Epithelial cell of prostate (primary cell): ENCODE data around the gene ZMYND8.
"Not testable (repeated sequence)": the region's sequence is repeated elsewhere in the genome, so short reads cannot be mapped to it uniquely, and the experiment has no call there.

Experiments used
- DNase-seq: peaks from one replicate; pipeline ENCODE4 v3.0.0-alpha.2; 2011; ENCODE audit warnings: low read depth, low spot score
- H3K27ac ChIP-seq: fragments of 450-650 bp; 2 replicates; pipeline ENCODE4 v1.5.1; 2017; ENCODE audit warnings: mild to moderate bottlenecking

The ZMYND8 gene

GRCh38 chr20:47315339-47316056 is 41.0 kb downstream of the ZMYND8 start:
- H3K27ac ChIP-seq = peak overlapping the region; percentile 100

GRCh38 chr20:47314647-47315338 is 41.7 kb downstream of the ZMYND8 start:
- DNase-seq = no peak
- peak overlapping the region; percentile 100 for H3K27ac ChIP-seq

More at GRCh38 chr20:47315339-47316056, 41.0 kb downstream of the ZMYND8 start:
- peak; percentile 58 for DNase-seq

DNA sequence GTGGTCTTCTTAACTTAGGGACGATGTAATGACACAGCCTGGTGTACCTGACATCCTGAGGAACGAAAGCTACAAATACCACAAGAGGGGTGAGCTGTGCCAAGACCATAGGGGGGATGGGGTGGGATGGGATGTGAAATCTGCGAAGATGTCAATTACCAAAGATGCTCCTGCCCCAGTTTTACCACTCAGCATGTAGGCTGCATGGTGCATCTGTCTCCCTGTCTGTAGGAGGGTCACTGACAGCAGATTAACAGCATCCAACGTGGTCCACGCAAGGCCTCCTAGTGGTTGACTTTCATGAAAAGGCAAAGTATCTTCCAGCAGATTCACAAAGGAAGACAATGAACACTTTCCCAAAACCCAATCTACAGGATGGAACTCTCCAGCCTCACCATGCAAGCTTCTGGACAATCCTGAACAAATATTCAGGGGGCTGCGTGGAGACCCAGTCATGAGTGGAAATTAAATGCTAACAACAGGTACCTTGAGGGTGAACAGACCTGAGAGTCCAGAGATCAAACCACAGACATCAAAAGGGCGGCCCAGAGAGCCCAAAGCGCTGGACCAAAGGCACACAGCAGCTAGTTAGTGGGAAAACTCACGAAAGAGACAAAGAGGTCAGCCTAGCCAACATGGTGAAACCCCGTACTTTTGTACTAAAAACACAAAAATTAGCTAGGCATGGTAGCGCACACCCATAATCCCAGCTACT is 44.4 kb downstream of the ZMYND8 start:
- DNase-seq = no peak

GRCh38 chr20:47311211-47311610 is 45.3 kb downstream of the ZMYND8 start:
- DNase-seq = no peak
- H3K27ac ChIP-seq = peak overlapping the region; percentile 47

More for the DNA sequence above, 44.4 kb downstream of the ZMYND8 start:
- H3K27ac ChIP-seq = peak overlapping the region; percentile 47

- no peak for DNase-seq
- H3K27ac ChIP-seq = peak overlapping the region; percentile 47
Measured at GRCh38 chr20:47310729-47311128, 45.8 kb downstream of the ZMYND8 start.

GRCh38 chr20:47309806-47310426 is 46.6 kb downstream of the ZMYND8 start:
- H3K27ac ChIP-seq = peak overlapping the region; percentile 47
- DNase-seq = no peak

DNA sequence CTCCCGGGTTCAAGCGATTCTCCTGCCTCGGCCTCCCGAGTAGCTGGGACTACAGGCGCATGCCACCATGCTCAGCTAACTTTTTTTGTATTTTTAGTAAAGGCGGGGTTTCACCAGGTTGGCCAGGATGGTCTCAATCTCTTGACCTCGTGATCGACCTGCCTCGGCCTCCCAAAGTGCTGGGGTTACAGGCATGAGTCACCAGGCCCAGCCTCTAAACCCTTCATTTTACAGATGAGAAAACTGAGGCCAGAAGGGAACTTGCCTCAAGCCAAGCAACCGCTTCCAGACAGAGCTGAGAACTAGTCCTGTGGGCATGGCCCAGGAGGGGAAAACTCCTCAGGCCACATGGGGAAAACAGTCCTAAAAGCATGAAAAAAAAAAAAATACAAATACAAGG is 47.1 kb downstream of the ZMYND8 start:
- no peak for DNase-seq
- H3K27ac ChIP-seq = peak overlapping the region; percentile 47

DNA sequence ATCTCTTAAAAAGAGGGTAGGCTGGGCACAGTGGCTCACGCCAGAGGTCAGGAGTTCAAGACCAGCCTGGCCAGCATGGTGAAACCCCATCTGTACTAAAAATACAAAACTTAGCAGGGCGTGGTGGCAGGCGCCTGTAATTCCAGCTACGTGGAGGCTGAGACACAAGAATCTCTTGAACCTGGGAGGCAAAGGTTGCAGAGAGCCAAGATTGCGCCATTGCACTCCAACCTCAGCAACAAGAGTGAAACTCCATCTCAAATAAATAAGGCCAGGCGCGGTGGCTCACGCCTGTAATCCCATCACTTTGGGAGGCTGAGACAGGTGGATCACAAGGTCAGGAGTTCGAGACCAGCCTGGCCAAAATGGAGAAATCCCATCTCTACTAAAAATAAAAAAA is 48.9 kb downstream of the ZMYND8 start:
- DNase-seq = not testable (repeated sequence)
- peak overlapping the region; percentile 48 for H3K27ac ChIP-seq

DNA sequence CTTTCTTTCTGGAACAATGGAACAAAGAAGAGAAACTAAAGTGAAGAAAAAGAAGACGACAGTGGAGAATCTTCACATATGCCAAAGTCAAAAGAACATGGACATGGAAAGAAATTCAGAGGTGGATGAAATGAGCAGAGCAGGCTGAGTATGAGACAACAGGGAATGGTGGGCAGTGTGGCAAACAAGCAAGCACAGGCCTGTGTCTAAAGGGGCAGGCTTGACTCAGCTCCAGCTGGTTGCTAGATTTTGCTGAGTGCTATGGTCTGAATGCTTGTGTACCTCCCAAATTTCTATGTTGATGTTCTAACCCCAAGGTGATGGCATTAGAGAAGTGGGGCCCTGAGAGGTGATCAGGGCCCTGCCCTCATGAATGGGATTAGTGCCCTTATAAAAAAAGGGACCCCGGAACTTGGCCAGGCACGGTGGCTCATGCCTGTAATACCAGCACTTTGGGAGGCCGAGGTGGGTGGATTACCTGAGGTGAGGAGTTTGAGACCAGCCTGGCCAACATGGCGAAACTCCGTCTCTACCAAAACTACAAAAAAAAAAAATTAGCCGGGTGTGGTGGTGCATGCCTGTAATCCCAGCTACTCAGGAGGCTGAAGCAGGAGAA is 49.6 kb downstream of the ZMYND8 start:
- H3K27ac ChIP-seq = peak overlapping the region; percentile 48
- DNase-seq = no peak

- peak overlapping the region; percentile 48 for H3K27ac ChIP-seq
- no peak for DNase-seq
Measured at GRCh38 chr20:47306095-47306494, 50.4 kb downstream of the ZMYND8 start.

DNA sequence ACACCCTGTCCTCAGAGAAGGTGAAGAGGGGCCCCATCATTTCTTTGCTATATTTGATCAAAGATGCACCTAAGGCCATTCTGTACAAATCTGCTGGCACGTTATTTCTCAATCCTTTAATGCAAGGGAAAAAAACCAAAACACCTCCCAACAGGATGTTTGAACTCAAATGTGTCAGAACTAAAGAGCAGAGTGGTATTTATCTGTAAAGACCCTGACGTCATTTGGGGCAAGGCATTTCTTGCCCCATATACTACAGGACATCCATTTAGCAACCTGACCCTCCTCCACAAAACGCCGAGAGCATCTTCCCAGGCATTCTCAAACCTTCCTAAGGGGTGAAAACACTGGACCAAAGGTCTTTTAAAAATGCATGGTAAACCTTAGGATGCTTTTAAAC is 50.8 kb downstream of the ZMYND8 start:
- no peak for DNase-seq
- peak overlapping the region; percentile 48 for H3K27ac ChIP-seq

DNA sequence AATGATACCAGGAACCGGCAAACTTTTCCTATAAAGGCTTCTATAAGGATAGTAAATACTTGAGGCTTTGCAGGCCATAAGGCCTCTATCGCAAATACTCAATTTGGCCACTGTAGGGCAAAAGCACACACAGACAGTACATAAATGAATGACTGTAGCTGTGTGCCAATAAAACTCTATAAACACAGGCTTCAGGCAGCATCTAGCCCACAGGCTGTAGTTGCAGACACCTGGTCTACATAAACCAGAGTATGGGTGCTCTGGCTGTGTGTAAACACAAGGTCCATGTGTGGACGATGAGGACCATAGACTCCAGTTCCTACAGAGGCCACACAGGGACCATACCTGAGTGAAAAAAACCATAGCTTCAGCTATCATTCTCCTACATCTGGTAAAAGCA is 52.2 kb downstream of the ZMYND8 start:
- peak overlapping the region; percentile 48 for H3K27ac ChIP-seq
- no peak for DNase-seq

DNA sequence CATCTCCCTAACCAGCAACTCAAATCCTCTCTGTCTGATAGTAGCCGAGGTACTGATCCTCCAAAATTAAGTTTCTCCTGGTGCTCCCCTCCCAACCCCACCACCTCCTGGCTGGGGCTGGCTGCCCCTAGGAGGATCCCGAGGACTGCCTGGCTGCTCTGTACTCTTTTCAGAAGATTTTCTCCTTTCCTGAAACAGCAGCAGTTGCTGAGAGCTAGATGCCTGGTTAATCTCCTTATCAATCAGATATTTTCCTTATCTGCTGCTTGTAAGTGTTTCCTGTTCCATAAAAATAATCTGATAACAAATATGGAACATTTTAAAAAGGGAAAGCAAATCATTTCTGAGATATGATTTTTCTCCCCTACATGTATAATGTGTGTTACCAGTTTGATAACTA is 52.8 kb downstream of the ZMYND8 start:
- H3K27ac ChIP-seq = peak overlapping the region; percentile 48
- no peak for DNase-seq

GRCh38 chr20:47300071-47300470 is 56.4 kb downstream of the ZMYND8 start:
- H3K27ac ChIP-seq = no peak overlapping the region
- no peak for DNase-seq

DNA sequence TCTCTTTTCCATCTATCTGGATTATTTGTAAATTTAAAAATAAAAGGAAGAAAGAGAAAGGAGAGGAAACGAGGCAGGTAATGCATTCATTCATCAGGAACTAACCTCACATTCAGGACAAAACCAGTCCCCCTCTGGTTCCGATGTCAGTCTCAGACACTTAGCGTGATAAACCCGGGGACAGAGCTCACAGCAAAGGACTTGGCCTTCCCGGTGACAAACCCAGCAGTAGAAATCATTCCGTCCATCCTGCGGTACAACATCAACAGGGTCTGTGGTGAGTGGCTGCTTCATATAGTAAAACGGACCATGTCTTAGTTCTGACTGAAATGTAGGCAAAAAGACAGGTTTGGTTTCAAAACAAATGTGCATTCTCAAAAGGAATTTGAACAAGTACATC is 57.9 kb downstream of the ZMYND8 start:
- no peak for DNase-seq
- no peak overlapping the region for H3K27ac ChIP-seq

DNA sequence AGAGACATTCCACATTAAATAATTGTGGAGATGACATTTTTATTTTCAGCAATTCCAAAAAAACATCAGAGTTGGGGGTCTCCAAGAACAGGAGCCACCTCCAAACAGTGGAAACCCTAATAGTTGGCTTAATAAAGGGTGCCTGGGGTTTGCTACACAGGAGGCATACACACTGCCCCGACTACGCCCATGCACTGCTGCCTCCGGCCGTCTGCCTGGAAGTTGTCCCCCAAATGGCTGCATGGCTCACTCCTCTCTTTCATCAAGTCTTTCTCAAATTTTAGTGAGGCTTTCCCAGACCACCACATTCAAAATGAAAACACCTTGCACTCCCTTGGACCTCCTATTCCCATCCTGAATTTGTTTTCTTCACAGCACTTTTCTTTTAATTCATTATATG is 58.8 kb downstream of the ZMYND8 start:
- DNase-seq = no peak
- no peak overlapping the region for H3K27ac ChIP-seq

DNA sequence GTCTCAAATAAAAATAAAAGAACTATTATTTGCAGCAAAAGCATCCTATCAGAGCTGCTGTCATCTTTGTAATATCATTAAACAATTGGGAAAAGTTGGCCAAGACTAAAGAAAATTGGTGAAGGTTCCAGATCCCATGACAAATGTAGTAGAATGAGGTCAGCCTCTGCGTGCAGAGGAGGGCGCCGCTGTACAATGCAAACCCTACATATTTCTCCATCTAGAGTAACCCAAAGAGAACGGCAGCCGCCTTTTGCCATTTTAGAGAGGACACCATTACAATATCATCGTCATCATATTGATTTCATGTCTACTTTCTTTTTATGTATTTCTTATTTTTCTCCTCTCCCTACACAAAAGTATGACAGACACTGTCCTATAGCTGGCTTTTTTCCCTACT is 59.5 kb downstream of the ZMYND8 start:
- H3K27ac ChIP-seq = peak overlapping the region; percentile 56
- no peak for DNase-seq

GRCh38 chr20:47295921-47296426 is 60.5 kb downstream of the ZMYND8 start:
- no peak for DNase-seq
- H3K27ac ChIP-seq = peak overlapping the region; percentile 56

DNA sequence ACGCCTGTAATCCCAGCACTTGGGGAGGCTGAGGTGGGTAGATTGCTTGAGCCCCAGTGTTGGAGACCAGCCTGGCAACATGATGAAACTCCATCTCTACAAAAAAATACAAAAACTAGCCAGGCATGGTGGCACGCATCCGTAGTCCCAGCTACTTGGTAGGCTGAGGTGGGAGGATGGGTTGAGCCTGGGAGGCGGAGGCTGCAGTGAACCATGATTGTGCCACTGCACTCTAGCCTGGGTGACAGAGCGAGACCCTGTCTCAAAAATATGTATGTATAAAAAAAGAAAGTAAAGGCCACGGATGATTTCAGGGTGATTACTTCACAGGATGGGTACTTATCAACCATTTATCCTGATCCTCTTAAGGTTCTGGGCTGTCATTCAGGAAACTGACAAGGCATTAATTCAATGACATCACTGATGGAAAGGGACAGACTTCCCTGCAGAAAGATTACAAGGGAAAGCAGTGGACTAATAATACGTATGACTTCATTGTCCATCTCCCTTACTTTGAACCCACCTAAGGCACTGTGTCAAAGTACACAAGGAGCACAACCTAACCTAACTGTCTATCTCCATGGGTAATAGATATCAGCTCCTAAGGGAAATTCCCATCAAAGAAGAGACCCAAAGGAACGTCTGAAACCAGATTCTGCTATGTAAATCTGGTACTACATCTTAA is 61.2 kb downstream of the ZMYND8 start:
- DNase-seq = no peak
- H3K27ac ChIP-seq = peak overlapping the region; percentile 56
